Keratinocyte (primary cell): ENCODE results near the gene UBA7. TPM values are rescaled to one million over a fixed set of nuclear protein-coding genes. Genes with fewer than 3 reads are reported as not detected.

Experiments used
- DNase-seq: peaks from one replicate; pipeline ENCODE4 v3.0.0-alpha.2; 2011; ENCODE audit warnings: low read depth, missing footprints, low spot score
- FAIRE-seq: peaks from 2 replicates; lab custom pipeline; 2011; peaks lifted over from hg19 to GRCh38; lab: Jason Lieb, UNC
- H2AFZ ChIP-seq: 2 replicates; pipeline ENCODE4 v1.6.0; 2012; ENCODE audit warnings: low read length, control low read depth, inconsistent platforms; ENCODE audit not compliant: control insufficient read depth
- H3K27ac ChIP-seq: 2 replicates; pipeline ENCODE4 v1.5.1; 2011; ENCODE audit warnings: low read length; ENCODE audit not compliant: control insufficient read depth, insufficient read depth
- H3K27me3 ChIP-seq: 3 replicates; pipeline ENCODE4 v1.6.0; 2011; ENCODE audit warnings: low read length; ENCODE audit not compliant: control insufficient read depth, insufficient read depth; ENCODE audit errors: extremely low read depth
- H3K36me3 ChIP-seq, 2 experiments: 2 replicates in 1 of 2; 3 replicates in 1 of 2; pipeline ENCODE4 v1.5.1; 2011; ENCODE audit warnings: low read length in 2 of 2, mild to moderate bottlenecking in 1 of 2; ENCODE audit not compliant: control insufficient read depth in 2 of 2, insufficient read depth in 2 of 2; ENCODE audit errors: extremely low read depth in 1 of 2
- H3K4me1 ChIP-seq: 3 replicates; pipeline ENCODE4 v1.5.1; 2011; ENCODE audit warnings: low read length; ENCODE audit not compliant: control insufficient read depth, insufficient read depth; ENCODE audit errors: extremely low read depth
- H3K4me2 ChIP-seq: 3 replicates; pipeline ENCODE4 v1.6.0; 2011; ENCODE audit warnings: low read depth, low read length; ENCODE audit not compliant: control insufficient read depth, insufficient read depth; ENCODE audit errors: extremely low read depth
- H3K4me3 ChIP-seq, 3 experiments: fragments of 200-600 bp in 1 of 3; sonication (generic) in 1 of 3; 2 replicates in 2 of 3; 3 replicates in 1 of 3; pipeline ENCODE4 v1.5.1; 2011 to 2016; ENCODE audit warnings: low read length in 3 of 3, mild to moderate bottlenecking in 3 of 3, control low read depth in 2 of 3, inconsistent platforms in 1 of 3, low read depth in 1 of 3, mixed read lengths in 1 of 3, mixed run types in 1 of 3, moderate library complexity in 1 of 3; ENCODE audit not compliant: control insufficient read depth in 2 of 3, insufficient read depth in 2 of 3; ENCODE audit errors: extremely low read depth in 1 of 3
- H3K79me2 ChIP-seq: 2 replicates; pipeline ENCODE4 v1.6.0; 2012; ENCODE audit warnings: low read length; ENCODE audit not compliant: control insufficient read depth, insufficient read depth
- H3K9ac ChIP-seq: 3 replicates; pipeline ENCODE4 v1.6.0; 2011; ENCODE audit warnings: low read length; ENCODE audit not compliant: control insufficient read depth, insufficient read depth; ENCODE audit errors: extremely low read depth
- H3K9me1 ChIP-seq: 3 replicates; pipeline ENCODE4 v1.6.0; 2011; ENCODE audit warnings: low read length; ENCODE audit not compliant: control insufficient read depth, insufficient read depth; ENCODE audit errors: extremely low read depth
- H3K9me3 ChIP-seq: 2 replicates; pipeline ENCODE4 v1.5.1; 2012; ENCODE audit warnings: low read depth, low read length; ENCODE audit not compliant: control insufficient read depth
- H4K20me1 ChIP-seq: 3 replicates; pipeline ENCODE4 v1.6.0; 2011; ENCODE audit warnings: low read length; ENCODE audit not compliant: control insufficient read depth, insufficient read depth; ENCODE audit errors: extremely low read depth
- CTCF ChIP-seq, 3 experiments: IDR thresholded peaks in 1 of 3; conservative IDR thresholded peaks in 1 of 3; optimal IDR thresholded peaks in 1 of 3; 2 replicates in 2 of 3; 3 replicates in 1 of 3; pipeline versions ENCODE3 to v1.5.1; 2011; ENCODE audit warnings: low read length in 3 of 3, mild to moderate bottlenecking in 3 of 3, moderate library complexity in 2 of 3, control low read depth in 1 of 3, inconsistent platforms in 1 of 3; ENCODE audit not compliant: insufficient read depth in 2 of 3; ENCODE audit errors: extremely low read depth in 1 of 3
- EZH2 ChIP-seq: IDR thresholded peaks from one replicate; pipeline ENCODE4 v1.6.1; 2012; ENCODE audit warnings: inconsistent platforms, mild to moderate bottlenecking, low read length, moderate library complexity
- dilution Hi-C: fragments of 300-500 bp; cut with MboI; formaldehyde crosslinking; loops from one replicate; pipeline ENCODE4 v1.7.0; 2020; ENCODE audit warnings: low sequenced_read_pairs; ENCODE audit not compliant: extremely low pct_ligation_motif_present
- polyA plus RNA-seq, 5 experiments: library from polyadenylated mRNA; depleted of rRNA in 3 of 5; stranded (reverse) in 3 of 5; stranded (forward) in 1 of 5; unstranded in 1 of 5; fragments of >200 nt; gene quantifications; 1 replicate in 1 of 5; 2 replicates in 3 of 5; 3 replicates in 1 of 5; pipeline versions ENCODE4 v1.2.1 to v1.2.3, GENCODE V29; 2011 to 2012; ENCODE audit warnings: missing spikeins in 2 of 5, low read depth in 1 of 5, low replicate concordance in 1 of 5

UBA7 gene
- polyA plus RNA-seq, 1 donor (not counting 4 experiments of a cell fraction or from before 2014, with no cell fraction given), result 5.4 TPM

- no peak overlapping the region for H3K9ac ChIP-seq
- H3K4me1 ChIP-seq, result peaks cover 40% of the 10 kb centered on the region
- H3K9me1 ChIP-seq, result peaks cover 6% of the 10 kb centered on the region
- peaks cover 12% of the 10 kb centered on the region for H3K79me2 ChIP-seq
- no peaks in the 10 kb centered on the region for H3K27me3 ChIP-seq
- FAIRE-seq, result no peak
- TF ChIP-seq CTCF (optimal IDR thresholded peaks at IDR 0.05 in 1 of 3, IDR thresholded peaks at IDR 0.05 in 1 of 3, conservative IDR thresholded peaks at IDR 0.05 in 1 of 3; ENCODE audit: extremely low read depth in 1 of 3, insufficient read depth in 2 of 3, low read length in 3 of 3) (no peak), EZH2 (no peak)
- DNase-seq, result no peak
- peaks cover 0 to 14% of the 10 kb centered on the region in 2 experiments for H3K36me3 ChIP-seq
- dilution Hi-C loops, result no loop called here
- H3K4me2 ChIP-seq, result no peak overlapping the region
- no peak overlapping the region for H3K4me3 ChIP-seq
- H4K20me1 ChIP-seq, result peaks cover 7% of the 10 kb centered on the region
- H3K9me3 ChIP-seq, result no peaks in the 10 kb centered on the region
- no peak overlapping the region for H3K27ac ChIP-seq
- no peak overlapping the region for H2AFZ ChIP-seq
Measured at GRCh38 chr3:49805897-49806701, 7.7 kb downstream of the UBA7 start.

GRCh38 chr3:49805367-49805782 is 8.4 kb downstream of the UBA7 start:
- TF ChIP-seq EZH2 (no peak), CTCF (optimal IDR thresholded peaks at IDR 0.05 in 1 of 3, IDR thresholded peaks at IDR 0.05 in 1 of 3, conservative IDR thresholded peaks at IDR 0.05 in 1 of 3; ENCODE audit: extremely low read depth in 1 of 3, insufficient read depth in 2 of 3, low read length in 3 of 3) (no peak)
- dilution Hi-C loops, result no loop called here
- peaks cover 6% of the 10 kb centered on the region for H3K9me1 ChIP-seq
- DNase-seq, result no peak
- peaks cover 7% of the 10 kb centered on the region for H4K20me1 ChIP-seq
- no peak for FAIRE-seq
- H3K9me3 ChIP-seq, result no peaks in the 10 kb centered on the region
- H3K27me3 ChIP-seq, result no peaks in the 10 kb centered on the region
- peaks cover 40% of the 10 kb centered on the region for H3K4me1 ChIP-seq
- H3K4me3 ChIP-seq, result no peak overlapping the region
- no peak overlapping the region for H3K27ac ChIP-seq
- H3K4me2 ChIP-seq, result peak overlapping the region; percentile 9
- no peak overlapping the region for H2AFZ ChIP-seq
- peaks cover 12% of the 10 kb centered on the region for H3K79me2 ChIP-seq
- no peak overlapping the region for H3K9ac ChIP-seq
- H3K36me3 ChIP-seq, result peaks cover 0 to 14% of the 10 kb centered on the region in 2 experiments
